ENCODE measurements around the gene ACOXL.

DNA sequence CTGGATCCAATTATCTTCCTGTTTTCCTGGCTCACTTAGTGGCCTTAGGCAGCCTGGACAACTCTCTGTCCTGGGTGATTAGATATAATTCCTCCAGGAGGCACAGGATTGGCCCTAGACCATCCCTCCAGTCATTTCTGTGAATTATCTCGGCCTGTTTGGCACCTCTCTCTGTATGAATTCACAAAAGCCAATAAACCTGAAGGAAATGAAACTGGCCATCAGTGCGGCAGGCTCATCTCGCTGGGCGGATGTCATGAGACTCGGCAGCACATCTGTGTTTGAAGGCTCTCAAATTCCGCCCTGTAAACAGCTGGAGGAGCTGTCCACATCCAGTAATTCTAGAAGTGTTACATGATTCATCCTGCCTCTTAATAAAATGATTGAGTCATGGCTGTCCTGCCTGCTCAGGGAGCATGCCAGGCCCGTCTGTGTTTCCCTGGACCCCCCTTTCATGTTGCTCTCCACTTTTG, 38.6 kb downstream of the ACOXL start:
- TF ChIP-seq, protein P1, sequence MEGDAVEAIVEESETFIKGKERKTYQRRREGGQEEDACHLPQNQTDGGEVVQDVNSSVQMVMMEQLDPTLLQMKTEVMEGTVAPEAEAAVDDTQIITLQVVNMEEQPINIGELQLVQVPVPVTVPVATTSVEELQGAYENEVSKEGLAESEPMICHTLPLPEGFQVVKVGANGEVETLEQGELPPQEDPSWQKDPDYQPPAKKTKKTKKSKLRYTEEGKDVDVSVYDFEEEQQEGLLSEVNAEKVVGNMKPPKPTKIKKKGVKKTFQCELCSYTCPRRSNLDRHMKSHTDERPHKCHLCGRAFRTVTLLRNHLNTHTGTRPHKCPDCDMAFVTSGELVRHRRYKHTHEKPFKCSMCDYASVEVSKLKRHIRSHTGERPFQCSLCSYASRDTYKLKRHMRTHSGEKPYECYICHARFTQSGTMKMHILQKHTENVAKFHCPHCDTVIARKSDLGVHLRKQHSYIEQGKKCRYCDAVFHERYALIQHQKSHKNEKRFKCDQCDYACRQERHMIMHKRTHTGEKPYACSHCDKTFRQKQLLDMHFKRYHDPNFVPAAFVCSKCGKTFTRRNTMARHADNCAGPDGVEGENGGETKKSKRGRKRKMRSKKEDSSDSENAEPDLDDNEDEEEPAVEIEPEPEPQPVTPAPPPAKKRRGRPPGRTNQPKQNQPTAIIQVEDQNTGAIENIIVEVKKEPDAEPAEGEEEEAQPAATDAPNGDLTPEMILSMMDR (IDR thresholded peaks at IDR 0.05), result no peak
- TF ChIP-seq POLR2A (IDR thresholded peaks at IDR 0.05), result no peak

All from ovary (tissue), 3 donors.